OCI-LY3 (cell line): ENCODE measurements around the gene TMEM37.

Source experiments
- EZH2phosphoT487 ChIP-seq: fragments of 200-600 bp; shearing (Covaris generic); IDR thresholded peaks from 2 replicates; pipeline ENCODE4 v1.6.1; 2018; ENCODE audit warnings: antibody characterized with exemption, mixed run types, low read depth
- TF ChIP-seq, protein P1 (sequence below): fragments of 200-600, 300-600 bp; sonication (generic); IDR thresholded peaks from 2 replicates; pipeline ENCODE4 v1.5.1; 2014; ENCODE audit warnings: antibody characterized with exemption, low read length, low read depth

- TF ChIP-seq, protein P1, sequence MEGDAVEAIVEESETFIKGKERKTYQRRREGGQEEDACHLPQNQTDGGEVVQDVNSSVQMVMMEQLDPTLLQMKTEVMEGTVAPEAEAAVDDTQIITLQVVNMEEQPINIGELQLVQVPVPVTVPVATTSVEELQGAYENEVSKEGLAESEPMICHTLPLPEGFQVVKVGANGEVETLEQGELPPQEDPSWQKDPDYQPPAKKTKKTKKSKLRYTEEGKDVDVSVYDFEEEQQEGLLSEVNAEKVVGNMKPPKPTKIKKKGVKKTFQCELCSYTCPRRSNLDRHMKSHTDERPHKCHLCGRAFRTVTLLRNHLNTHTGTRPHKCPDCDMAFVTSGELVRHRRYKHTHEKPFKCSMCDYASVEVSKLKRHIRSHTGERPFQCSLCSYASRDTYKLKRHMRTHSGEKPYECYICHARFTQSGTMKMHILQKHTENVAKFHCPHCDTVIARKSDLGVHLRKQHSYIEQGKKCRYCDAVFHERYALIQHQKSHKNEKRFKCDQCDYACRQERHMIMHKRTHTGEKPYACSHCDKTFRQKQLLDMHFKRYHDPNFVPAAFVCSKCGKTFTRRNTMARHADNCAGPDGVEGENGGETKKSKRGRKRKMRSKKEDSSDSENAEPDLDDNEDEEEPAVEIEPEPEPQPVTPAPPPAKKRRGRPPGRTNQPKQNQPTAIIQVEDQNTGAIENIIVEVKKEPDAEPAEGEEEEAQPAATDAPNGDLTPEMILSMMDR, result no peak
- TF ChIP-seq EZH2phosphoT487, result no peak
Measured at GRCh38 chr2:119426396-119426675, 5.3 kb upstream of the TMEM37 start.
